HUES64 (cell line): ENCODE results near the gene CD99. TPM values are rescaled to one million over a fixed set of nuclear protein-coding genes. Genes with fewer than 3 reads are reported as not detected.
A peak's percentile ranks its signal among the peaks of the same experiment; 100 is the strongest.

Experiments used
- H3K27ac ChIP-seq: 2 replicates; pipeline ENCODE4 v1.7.0; 2013; ENCODE audit warnings: low read depth, low read length, inconsistent platforms
- H3K27me3 ChIP-seq: 2 replicates; pipeline ENCODE4 v1.6.1; 2013; ENCODE audit warnings: mild to moderate bottlenecking, low read length; ENCODE audit not compliant: insufficient read depth
- H3K36me3 ChIP-seq: 2 replicates; pipeline ENCODE4 v1.6.1; 2013; ENCODE audit warnings: mild to moderate bottlenecking, low read length; ENCODE audit not compliant: insufficient read depth
- H3K4me1 ChIP-seq: 2 replicates; pipeline ENCODE4 v1.6.1; 2013; ENCODE audit warnings: mild to moderate bottlenecking, low read length, moderate library complexity; ENCODE audit not compliant: insufficient read depth
- H3K4me3 ChIP-seq: 2 replicates; pipeline ENCODE4 v1.5.1; 2013; ENCODE audit warnings: mild to moderate bottlenecking, low read length, moderate library complexity
- H3K9ac ChIP-seq: 2 replicates; pipeline ENCODE4 v1.6.1; 2013; ENCODE audit warnings: mild to moderate bottlenecking, low read depth, low read length
- H3K9me3 ChIP-seq: 2 replicates; pipeline ENCODE4 v1.6.1; 2013; ENCODE audit warnings: low read depth, low read length; ENCODE audit not compliant: insufficient read depth
- WGBS: fragments of 150-250, 120-280 bp; methylation state at CpG from one replicate; pipeline ENCODE4 v1.1.7; 2013; ENCODE audit warnings: missing lambda C conversion rate; 5-methylcytosine and 5-hydroxymethylcytosine counted together
- polyA plus RNA-seq, 2 experiments: library from polyadenylated mRNA; stranded (reverse); fragments of 50-300 nt; gene quantifications; one replicate each; pipeline ENCODE4 v1.2.3, GENCODE V29; 2013

CD99 gene, protein sequence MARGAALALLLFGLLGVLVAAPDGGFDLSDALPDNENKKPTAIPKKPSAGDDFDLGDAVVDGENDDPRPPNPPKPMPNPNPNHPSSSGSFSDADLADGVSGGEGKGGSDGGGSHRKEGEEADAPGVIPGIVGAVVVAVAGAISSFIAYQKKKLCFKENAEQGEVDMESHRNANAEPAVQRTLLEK
- 43.2 TPM for polyA plus RNA-seq (2013, experiment 1 of 2)
- 67.1 TPM for polyA plus RNA-seq (2013, experiment 2 of 2)

DNA sequence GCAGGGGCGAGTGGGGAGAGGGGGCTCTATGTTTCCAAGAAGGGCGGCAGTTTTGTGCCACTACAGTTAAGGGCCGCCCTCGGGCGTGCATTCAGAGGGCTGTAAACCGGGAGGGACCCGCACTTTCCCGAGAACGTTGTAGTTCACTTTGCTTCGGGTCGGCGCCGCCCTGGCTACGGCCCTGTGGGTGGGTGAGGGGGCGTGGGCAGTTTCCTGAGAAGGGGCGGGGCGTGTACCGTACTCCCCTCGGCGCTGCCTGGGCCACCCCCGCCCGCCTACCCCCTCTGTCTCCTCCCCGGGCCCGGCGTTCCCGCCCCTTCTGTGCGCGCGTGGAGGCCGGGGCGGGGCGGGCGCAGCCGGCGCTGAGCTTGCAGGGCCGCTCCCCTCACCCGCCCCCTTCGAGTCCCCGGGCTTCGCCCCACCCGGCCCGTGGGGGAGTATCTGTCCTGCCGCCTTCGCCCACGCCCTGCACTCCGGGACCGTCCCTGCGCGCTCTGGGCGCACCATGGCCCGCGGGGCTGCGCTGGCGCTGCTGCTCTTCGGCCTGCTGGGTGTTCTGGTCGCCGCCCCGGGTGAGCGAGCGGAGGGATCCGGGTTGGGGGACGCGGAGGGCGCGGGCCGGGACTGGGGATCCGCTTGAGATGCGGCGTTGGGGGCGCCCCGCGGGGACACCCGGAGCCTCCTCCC lies at the start of gene CD99:
Gene CD99, plus strand, starts transcription at position 440 of the 687 bp plus-strand sequence. Its CDS starts 66 bp downstream, at position 506.
- Histone ChIP-seq H3K9ac (peak within 1 kb of the TSS; percentile 55), H3K27ac (no peak within 1 kb of the TSS), H3K36me3 (no peaks in the 10 kb centered on the region), H3K4me1 (peaks cover 12% of the 10 kb centered on the region), H3K4me3 (peak within 1 kb of the TSS; percentile 79), H3K9me3 (no peaks in the 10 kb centered on the region), H3K27me3 (peaks cover 59% of the 10 kb centered on the region)
- WGBS: under 1% methylated on average over 73 of the region's 73 CpGs

DNA sequence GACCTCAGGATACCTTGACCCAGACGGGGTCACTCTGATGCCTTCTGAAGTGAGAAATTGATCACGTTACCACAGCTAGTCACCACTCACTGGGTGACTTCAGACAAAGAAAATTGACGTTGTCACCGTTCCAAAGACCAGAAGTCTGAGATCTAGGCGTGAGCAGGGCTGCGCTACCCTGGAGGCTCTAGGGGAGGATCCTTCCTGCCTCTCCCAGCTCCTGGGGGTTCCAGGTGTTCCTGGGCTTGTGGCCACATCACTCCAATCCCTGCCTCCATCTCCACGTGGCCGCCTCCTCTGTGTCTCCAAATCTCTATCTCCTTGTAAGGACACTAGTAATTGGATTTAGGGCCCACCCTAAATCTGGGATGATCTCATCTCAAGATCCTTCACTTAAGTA lies 48.9 kb upstream of the CD99 start:
- no peak overlapping the region for H3K9ac ChIP-seq
- H3K27ac ChIP-seq: no peak overlapping the region
- peaks cover 33% of the 10 kb centered on the region for H3K36me3 ChIP-seq
- no peak overlapping the region for H3K4me3 ChIP-seq
- H3K27me3 ChIP-seq: no peaks in the 10 kb centered on the region
- H3K4me1 ChIP-seq: 0 out of 2 replicates have a peak, but pooled peaks cover 5% of the 10 kb centered on the region
- no peaks in the 10 kb centered on the region for H3K9me3 ChIP-seq
- WGBS: 95% methylated on average over 8 of the region's 8 CpGs

DNA sequence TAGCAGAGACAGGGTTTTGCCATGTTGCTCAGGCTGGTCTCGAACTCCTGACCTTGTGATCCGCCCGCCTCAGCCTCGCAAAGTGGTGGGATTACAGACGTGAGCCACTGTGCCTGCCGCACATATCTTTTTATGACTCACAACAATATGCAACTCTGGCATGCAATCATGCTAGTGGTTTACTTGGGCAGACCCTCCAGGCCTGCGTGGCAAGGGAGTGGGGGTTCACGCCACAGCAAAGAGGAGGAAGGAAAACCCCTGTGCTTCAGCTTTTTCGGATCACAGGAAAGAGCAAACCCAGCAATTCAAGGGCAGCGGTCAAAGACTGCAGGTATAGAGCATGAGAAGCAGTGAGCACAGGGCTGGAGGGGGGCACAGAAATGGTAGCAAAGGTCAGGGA lies 48.3 kb upstream of the CD99 start:
- H3K9ac ChIP-seq: no peak overlapping the region
- WGBS: 92% methylated on average over 10 of the region's 10 CpGs
- no peak overlapping the region for H3K27ac ChIP-seq
- no peaks in the 10 kb centered on the region for H3K27me3 ChIP-seq
- peaks cover 35% of the 10 kb centered on the region for H3K36me3 ChIP-seq
- no peaks in the 10 kb centered on the region for H3K9me3 ChIP-seq
- H3K4me1 ChIP-seq: 0 out of 2 replicates have a peak, but pooled peaks cover 5% of the 10 kb centered on the region
- no peak overlapping the region for H3K4me3 ChIP-seq

DNA sequence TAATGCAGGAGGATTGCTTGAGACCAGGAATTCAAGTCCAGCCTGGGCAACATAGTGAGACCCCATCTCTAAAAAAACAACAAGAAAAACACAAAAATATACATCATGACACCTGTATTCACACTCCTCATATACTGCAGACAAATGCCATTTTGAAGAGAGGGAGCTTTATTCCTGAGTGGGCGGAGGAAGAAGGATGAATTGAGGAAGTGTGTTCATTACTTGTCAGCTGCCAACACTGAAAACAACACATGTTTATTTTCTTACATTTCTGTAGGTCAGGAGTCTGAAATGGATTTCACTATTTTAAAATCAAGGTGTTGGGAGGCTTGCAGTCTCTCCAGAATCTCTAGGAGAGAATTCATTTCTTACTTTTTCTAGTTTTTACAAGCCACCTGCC lies 47.2 kb upstream of the CD99 start:
- H3K4me3 ChIP-seq: no peak overlapping the region
- H3K9ac ChIP-seq: no peak overlapping the region
- peaks cover 27% of the 10 kb centered on the region for H3K36me3 ChIP-seq
- no peaks in the 10 kb centered on the region for H3K4me1 ChIP-seq
- H3K27ac ChIP-seq: no peak overlapping the region
- no peaks in the 10 kb centered on the region for H3K9me3 ChIP-seq
- no CpG with 5 or more reads among the region's 1 CpG for WGBS
- H3K27me3 ChIP-seq: no peaks in the 10 kb centered on the region

DNA sequence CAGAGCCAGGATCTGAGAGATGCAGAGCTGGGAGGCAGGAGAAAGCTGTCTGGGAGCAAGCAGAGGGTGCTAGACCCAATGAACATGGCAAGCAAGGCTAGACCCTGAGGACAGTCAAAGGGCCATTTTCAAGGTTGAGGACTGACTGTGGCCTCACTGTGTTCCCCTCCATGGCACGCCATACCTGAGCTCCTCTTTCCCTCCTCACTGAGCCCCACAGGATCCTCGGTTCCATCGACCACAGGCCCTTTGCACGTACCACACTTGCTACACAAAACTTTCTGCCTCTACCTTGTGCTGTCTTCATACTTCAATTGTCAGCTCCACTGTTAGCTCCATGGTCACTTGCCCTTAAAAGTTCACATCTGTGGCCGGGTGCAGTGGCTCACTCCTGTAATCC lies 45.5 kb upstream of the CD99 start:
- no peak overlapping the region for H3K27ac ChIP-seq
- no peak overlapping the region for H3K9ac ChIP-seq
- no peaks in the 10 kb centered on the region for H3K27me3 ChIP-seq
- peaks cover 14% of the 10 kb centered on the region for H3K36me3 ChIP-seq
- no peaks in the 10 kb centered on the region for H3K9me3 ChIP-seq
- no peaks in the 10 kb centered on the region for H3K4me1 ChIP-seq
- 54% methylated on average over 5 of the region's 5 CpGs for WGBS
- H3K4me3 ChIP-seq: no peak overlapping the region

DNA sequence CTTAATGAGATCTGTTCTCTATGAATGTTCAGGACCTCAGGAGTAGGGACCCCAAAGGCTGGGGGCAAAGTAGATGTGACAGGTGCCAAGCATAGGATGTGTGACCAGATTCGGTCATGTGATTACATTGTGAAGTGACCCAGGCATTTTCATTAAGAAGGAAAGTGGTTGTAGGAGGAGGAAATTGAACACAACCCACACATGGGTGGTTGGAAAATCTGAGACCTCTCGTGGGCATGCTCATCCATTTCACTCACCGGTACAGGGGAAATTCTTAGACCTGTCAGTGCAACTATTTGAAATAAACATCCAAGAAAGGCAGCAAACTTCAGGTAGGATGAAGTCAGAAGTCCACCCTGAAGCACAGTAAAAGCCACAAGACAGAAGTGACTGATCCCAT lies 43.5 kb upstream of the CD99 start:
- H3K4me3 ChIP-seq: no peak overlapping the region
- H3K9me3 ChIP-seq: no peaks in the 10 kb centered on the region
- whole genome bisulfite sequencing: 85% methylated on average over 3 of the region's 3 CpGs
- no peak overlapping the region for H3K9ac ChIP-seq
- no peaks in the 10 kb centered on the region for H3K27me3 ChIP-seq
- no peaks in the 10 kb centered on the region for H3K4me1 ChIP-seq
- H3K36me3 ChIP-seq: peaks cover 12% of the 10 kb centered on the region; the same call in 1 of the 2 replicates
- H3K27ac ChIP-seq: no peak overlapping the region

DNA sequence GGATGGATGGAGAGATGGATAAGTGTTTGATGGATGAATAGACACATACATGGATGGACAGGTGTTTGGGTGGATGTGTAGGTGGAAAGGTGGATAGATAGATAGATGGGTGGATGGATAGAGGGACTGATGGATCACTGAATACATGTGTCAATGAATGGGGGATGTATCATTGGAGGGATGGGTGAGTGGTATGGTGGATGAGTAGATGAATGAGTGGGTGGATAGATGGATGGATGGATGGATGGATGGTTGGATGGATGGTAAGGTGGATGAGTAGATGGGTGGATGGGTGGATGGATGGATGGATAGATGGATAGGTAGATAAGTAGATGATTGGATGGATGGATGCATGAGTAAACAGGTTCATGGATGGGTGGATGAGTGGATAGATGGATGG lies 41.1 kb upstream of the CD99 start:
- Histone ChIP-seq H3K9me3 (no peaks in the 10 kb centered on the region), H3K9ac (no peak overlapping the region), H3K36me3 (peaks cover 12% of the 10 kb centered on the region), H3K4me1 (no peaks in the 10 kb centered on the region), H3K27ac (no peak overlapping the region), H3K4me3 (no peak overlapping the region), H3K27me3 (no peaks in the 10 kb centered on the region)

DNA sequence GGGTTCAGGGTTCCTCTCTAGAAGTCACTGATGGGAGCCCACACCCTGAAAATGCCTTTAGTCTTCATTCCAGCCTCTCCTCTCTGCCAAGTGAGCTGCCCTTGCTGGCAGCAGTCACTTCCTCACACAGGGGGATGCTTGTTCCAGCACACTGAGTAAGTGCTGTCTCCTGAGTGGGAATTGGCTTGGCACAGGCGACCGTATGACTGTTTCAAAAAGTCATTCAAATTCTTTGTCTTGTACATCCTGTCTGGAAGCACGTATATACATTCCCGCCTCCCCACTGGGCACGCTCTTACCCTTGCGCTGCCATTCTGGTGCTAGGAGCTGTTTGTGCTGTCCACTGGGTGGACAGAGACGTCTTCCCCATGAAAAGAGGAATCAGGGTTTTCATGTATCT lies 40.2 kb upstream of the CD99 start:
- Histone ChIP-seq H3K4me3 (no peak overlapping the region), H3K9me3 (no peaks in the 10 kb centered on the region), H3K27ac (no peak overlapping the region), H3K4me1 (no peaks in the 10 kb centered on the region), H3K9ac (no peak overlapping the region), H3K36me3 (peaks cover 9% of the 10 kb centered on the region), H3K27me3 (no peaks in the 10 kb centered on the region)
- 89% methylated on average over 7 of the region's 7 CpGs for WGBS

DNA sequence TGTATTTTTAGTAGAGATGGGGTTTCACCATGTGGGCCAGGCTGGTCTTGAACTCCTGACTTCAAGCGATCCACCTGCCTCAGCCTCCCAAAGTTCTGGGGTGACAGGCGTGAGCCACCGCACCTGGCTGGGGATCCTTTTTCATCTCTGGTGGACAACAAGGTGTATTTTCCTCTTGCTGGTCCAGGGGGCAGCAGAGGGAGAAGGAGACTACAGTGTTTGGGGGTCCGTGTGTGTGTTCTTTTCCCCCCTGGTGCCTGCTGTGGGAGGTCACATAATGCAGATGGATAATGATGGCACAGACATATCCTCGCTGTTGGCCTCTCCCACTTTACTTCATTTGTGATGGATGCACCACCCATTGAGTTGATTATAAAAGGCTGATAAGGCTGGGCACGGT lies 39.0 kb upstream of the CD99 start:
- Histone ChIP-seq H3K27ac (no peak overlapping the region), H3K9me3 (no peaks in the 10 kb centered on the region), H3K4me1 (no peaks in the 10 kb centered on the region), H3K27me3 (no peaks in the 10 kb centered on the region), H3K36me3 (peaks cover 6% of the 10 kb centered on the region; the same call in 1 of the 2 replicates), H3K9ac (no peak overlapping the region), H3K4me3 (no peak overlapping the region)
- 92% methylated on average over 6 of the region's 6 CpGs for WGBS

DNA sequence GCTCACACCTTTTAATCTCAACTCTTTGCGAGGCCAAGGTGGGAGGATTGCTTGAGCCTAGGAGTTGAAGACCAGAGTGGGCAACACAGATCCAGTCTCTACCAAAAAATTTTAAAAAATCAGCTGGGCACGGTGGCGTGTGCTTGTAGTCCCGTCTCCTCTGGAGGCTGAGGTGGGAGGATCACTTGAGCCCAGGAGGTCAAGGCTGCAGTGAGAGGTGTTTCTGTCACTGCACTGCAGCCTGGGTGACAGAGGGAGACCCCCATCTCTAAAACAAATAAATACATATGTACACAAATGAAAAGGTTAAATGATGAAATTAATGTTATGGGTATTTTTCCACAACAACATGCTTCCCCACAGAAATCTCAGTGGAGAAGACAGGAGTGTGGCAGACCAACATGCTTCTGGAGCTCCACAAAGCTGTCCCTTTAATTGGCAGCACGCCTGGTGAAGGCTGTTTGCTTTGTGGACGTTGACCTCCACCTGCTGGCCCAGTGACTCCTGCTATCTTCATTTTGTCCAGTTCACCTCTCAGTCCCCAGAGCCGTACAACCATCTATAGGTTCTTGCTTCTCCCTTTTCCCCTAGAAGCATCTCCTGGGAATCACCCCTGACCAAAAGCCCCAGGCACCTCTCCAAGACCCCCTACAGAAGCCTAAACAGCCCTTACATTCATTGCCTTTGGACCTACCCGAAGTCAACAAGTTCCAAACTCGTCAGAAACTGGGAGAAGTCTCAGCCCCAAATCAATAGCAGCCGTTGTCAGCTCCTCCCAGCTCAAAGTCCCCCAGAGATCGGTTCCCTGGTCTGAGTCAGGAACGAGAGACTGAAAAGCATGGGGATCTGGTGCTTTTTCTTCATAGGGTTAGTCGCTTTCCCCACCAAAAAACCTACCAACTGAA lies 36.4 kb upstream of the CD99 start:
- Histone ChIP-seq H3K4me1 (no peaks in the 10 kb centered on the region), H3K9ac (no peak overlapping the region), H3K36me3 (peaks cover 5% of the 10 kb centered on the region), H3K27me3 (no peaks in the 10 kb centered on the region), H3K9me3 (no peaks in the 10 kb centered on the region), H3K4me3 (no peak overlapping the region), H3K27ac (no peak overlapping the region)
- 76% methylated on average over 13 of the region's 13 CpGs for WGBS

DNA sequence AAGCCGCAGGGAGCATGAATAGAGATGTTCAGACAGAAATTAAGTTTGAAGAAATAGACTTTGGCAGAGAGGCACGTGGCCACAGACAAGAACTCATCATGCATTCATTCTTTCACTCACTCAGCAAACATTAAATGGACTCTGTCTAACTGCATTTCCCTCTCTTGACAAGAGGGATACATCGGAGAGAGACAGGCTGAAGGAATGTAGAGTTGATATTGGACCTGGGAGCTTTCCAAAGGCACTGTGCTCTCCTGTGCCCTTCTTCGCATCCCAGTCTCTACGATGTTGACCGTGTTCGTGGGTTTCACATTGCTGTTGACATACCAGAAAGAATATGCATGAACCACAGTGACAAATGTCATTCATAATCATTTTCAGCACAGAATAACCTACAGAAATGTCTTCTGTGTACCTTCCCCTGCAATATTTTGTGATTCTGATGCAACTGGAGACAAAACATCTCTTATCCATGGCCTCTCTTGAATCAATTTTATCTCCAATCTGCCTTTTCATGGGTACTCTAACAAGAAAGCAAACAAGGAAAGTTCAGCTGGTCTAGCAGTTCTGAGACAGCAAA lies 34.7 kb upstream of the CD99 start:
- peaks cover 5% of the 10 kb centered on the region for H3K36me3 ChIP-seq
- H3K27me3 ChIP-seq: no peaks in the 10 kb centered on the region
- no peak overlapping the region for H3K27ac ChIP-seq
- no peaks in the 10 kb centered on the region for H3K4me1 ChIP-seq
- H3K9me3 ChIP-seq: no peaks in the 10 kb centered on the region
- H3K9ac ChIP-seq: no peak overlapping the region
- H3K4me3 ChIP-seq: no peak overlapping the region
- WGBS: 92% methylated on average over 7 of the region's 7 CpGs
